ENCODE results near the gene KIFC3. TPM values are rescaled to one million over a fixed set of nuclear protein-coding genes. Genes with fewer than 3 reads are reported as not detected.
"Not testable (repeated sequence)": the region's sequence is repeated elsewhere in the genome, so short reads cannot be mapped to it uniquely, and the experiment has no call there.

Gene KIFC3
- total RNA-seq, 6 experiments from 2014 or later = 51.8 to 81.5 (median 72.7) TPM

DNA sequence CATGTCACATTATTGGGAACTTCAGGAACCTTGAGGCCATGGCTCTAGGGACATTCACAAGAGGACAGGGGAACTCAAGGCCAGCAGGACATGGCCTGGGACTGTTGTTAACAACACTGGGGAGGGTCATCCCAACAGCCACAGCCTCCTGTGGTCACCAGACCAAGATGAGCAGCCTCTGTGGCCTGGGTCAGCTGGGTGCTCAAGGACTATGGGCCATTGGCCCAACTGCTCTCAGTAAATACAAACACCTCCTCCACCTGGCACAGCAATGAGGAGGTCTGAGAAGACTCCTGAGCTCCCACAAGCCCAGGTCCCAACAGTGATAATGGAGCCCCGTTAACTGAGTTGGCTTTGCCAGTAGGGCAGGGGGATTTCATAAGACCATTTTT, 20.9 kb downstream of the KIFC3 start:
- H3K9me3 Mint-ChIP-seq = no peaks in the 10 kb centered on the region
- H3K36me3 Mint-ChIP-seq (ENCODE audit: low read depth) = peaks cover 32% of the 10 kb centered on the region
- H3K27me3 Mint-ChIP-seq (ENCODE audit: insufficient read depth) = no peaks in the 10 kb centered on the region
- no peak for DNase-seq
- H3K4me3 Mint-ChIP-seq = no peak overlapping the region
- TF ChIP-seq, protein P1, sequence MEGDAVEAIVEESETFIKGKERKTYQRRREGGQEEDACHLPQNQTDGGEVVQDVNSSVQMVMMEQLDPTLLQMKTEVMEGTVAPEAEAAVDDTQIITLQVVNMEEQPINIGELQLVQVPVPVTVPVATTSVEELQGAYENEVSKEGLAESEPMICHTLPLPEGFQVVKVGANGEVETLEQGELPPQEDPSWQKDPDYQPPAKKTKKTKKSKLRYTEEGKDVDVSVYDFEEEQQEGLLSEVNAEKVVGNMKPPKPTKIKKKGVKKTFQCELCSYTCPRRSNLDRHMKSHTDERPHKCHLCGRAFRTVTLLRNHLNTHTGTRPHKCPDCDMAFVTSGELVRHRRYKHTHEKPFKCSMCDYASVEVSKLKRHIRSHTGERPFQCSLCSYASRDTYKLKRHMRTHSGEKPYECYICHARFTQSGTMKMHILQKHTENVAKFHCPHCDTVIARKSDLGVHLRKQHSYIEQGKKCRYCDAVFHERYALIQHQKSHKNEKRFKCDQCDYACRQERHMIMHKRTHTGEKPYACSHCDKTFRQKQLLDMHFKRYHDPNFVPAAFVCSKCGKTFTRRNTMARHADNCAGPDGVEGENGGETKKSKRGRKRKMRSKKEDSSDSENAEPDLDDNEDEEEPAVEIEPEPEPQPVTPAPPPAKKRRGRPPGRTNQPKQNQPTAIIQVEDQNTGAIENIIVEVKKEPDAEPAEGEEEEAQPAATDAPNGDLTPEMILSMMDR (IDR thresholded peaks at IDR 0.05) = no peak
- peak overlapping the region; percentile 87; the same call in 1 of the 2 replicates for H3K27ac Mint-ChIP-seq
- H3K4me1 Mint-ChIP-seq (ENCODE audit: low read depth) = peaks cover 29% of the 10 kb centered on the region

DNA sequence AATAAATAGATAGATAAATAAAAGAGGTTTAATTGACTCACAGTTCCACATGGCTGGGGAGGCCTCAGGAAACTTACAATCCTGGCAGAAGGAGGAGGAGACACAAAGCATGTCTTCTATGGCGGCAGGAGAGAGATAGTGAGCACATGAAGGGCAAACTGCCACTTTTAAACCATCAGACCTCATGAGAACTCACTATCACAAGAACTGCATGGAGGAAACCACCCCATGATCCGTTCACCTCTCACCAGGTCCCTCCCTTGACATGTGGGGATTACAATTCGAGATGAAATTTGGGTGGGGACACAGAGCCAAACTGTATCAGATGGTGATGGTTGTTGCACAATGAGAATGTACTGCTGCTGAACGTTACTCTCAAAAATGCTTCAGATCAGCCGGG, 22.5 kb downstream of the KIFC3 start:
- not testable (repeated sequence) for H3K9me3 Mint-ChIP-seq; DNase-seq; H3K27ac Mint-ChIP-seq; H3K4me3 Mint-ChIP-seq; H3K27me3 Mint-ChIP-seq (ENCODE audit: insufficient read depth)
- H3K4me1 Mint-ChIP-seq (ENCODE audit: low read depth) = peaks cover 29% of the 10 kb centered on the region
- peaks cover 33% of the 10 kb centered on the region for H3K36me3 Mint-ChIP-seq (ENCODE audit: low read depth)

DNA sequence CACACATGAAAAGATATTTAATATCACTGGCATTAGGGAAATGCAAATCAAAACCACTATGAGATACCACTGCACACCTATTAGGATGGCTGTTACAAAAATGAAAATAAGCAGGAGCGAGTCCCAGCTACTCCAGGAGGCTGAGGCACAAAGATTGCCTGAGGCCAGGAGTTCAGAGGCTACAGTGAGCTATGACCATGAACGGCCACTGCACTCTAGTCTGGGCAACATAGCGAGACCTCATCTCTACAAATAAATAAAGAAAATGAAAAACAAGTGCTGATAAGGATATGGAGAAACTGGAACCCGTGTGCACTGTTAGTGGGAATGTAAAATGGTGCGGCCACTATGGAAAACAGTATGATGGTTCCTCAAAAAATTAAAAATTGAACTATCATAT, 23.6 kb downstream of the KIFC3 start:
- H3K36me3 Mint-ChIP-seq (ENCODE audit: low read depth) = peaks cover 24% of the 10 kb centered on the region
- no peak overlapping the region for H3K4me3 Mint-ChIP-seq
- H3K4me1 Mint-ChIP-seq (ENCODE audit: low read depth) = peaks cover 37% of the 10 kb centered on the region
- H3K9me3 Mint-ChIP-seq = no peaks in the 10 kb centered on the region
- no peaks in the 10 kb centered on the region; the same call in 1 of the 2 replicates for H3K27me3 Mint-ChIP-seq (ENCODE audit: insufficient read depth)
- DNase-seq = no peak
- TF ChIP-seq, protein P1 (IDR thresholded peaks at IDR 0.05) = no peak
- no peak overlapping the region for H3K27ac Mint-ChIP-seq

DNA sequence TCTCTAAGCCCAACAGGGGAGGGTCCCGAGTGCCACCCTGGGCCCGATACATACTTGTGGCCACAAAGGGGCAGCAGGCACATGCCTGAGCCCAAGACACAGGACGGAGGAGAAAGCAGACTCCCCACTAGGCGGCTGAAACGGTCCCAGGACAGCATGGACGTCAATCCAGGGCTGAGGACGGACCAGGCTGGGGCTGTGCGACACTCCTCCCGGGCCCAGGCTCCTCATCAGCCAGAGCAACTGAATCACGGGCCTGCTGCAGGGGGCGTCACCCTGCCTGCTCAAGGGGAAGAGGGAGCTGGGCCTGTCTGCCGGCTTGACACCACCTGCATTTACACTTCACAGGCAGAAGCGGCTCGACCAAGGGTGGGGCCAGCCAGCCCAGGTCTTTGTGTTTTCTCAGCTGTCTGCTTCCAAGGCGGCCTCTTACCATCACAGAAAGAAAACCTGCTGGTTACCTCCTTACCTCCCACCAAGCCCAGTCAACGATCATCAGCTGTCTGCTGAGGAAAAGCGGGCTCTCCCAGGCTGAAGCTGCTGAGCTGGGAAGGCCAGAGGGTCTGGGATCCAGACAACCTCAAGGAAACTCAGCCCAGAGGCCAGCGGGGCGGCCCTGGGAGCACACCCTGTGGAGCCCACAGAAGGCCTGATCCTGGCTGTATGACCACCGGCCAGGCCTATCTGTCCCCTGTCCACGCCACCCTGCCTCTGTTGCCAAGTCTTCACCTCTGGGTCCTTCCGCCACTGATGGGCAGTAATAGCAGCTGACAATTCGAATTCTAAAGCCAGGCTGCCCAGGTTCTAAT, 26.4 kb downstream of the KIFC3 start:
- Mint-ChIP-seq H3K27me3 (ENCODE audit: insufficient read depth) (no peaks in the 10 kb centered on the region; the same call in 1 of the 2 replicates), H3K27ac (no peak overlapping the region), H3K36me3 (ENCODE audit: low read depth) (peaks cover 10% of the 10 kb centered on the region; the same call in 1 of the 2 replicates), H3K4me1 (ENCODE audit: low read depth) (peaks cover 24% of the 10 kb centered on the region), H3K9me3 (no peaks in the 10 kb centered on the region), H3K4me3 (no peak overlapping the region)
- TF ChIP-seq, protein P1 (IDR thresholded peaks at IDR 0.05) = peak; percentile 23; the same call in 1 of the 2 replicates
- no peak for DNase-seq

DNA sequence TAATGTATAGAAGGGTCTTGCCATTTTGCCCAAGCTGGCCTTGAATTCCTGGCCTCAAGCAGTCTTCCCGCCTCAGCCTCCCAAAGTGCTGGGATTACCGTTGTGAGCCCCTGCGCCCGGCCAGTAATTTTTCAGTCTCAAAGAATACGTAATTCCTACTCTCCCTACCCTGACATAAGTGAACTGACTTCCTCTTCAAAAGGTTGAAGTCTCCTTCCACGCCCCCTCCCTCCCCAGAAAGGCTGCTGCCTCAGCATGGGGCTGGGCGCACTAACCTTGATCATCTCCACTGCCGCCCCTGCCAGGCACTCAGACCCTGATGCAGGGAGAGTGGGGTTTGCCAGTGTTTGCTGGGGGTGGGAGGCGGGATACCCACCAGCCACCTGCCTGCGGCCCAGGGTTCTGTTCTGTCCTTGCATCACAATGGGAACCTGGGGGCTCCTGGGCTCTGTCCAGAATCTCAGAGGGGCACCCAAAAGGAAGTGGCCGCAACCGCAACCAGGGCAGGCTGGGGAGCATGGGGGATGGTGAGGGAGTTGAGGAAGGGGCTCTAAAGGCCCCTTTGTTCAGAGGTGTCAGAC, 27.5 kb downstream of the KIFC3 start:
- Mint-ChIP-seq H3K4me1 (ENCODE audit: low read depth) (peaks cover 24% of the 10 kb centered on the region), H3K4me3 (no peak overlapping the region), H3K9me3 (no peaks in the 10 kb centered on the region), H3K27me3 (ENCODE audit: insufficient read depth) (no peaks in the 10 kb centered on the region; the same call in 1 of the 2 replicates), H3K36me3 (ENCODE audit: low read depth) (peaks cover 10% of the 10 kb centered on the region; the same call in 1 of the 2 replicates), H3K27ac (no peak overlapping the region)
- DNase-seq = no peak
- TF ChIP-seq, protein P1 (IDR thresholded peaks at IDR 0.05) = no peak

All from HFFc6 (cell line).